GF-D8 (cell line): Measurements from ENCODE around the gene SHANK2.

Experiments used
- DNase-seq: peaks from one replicate; lab custom pipeline; 2025; lab: John Stamatoyannopoulos, UW

Gene SHANK2

GRCh38 chr11:71269603-71270511 lies 17.5 kb upstream of the SHANK2 start:
- no peak for DNase-seq

GRCh38 chr11:71268706-71269321 lies 16.4 kb upstream of the SHANK2 start:
- no peak for DNase-seq

- DNase-seq: no peak
Observed at GRCh38 chr11:71267807-71268421, 15.5 kb upstream of the SHANK2 start.

- no peak for DNase-seq
Observed at GRCh38 chr11:71266114-71266833, 13.9 kb upstream of the SHANK2 start.

- DNase-seq: no peak
Observed at GRCh38 chr11:71265559-71266092, 13.2 kb upstream of the SHANK2 start.

GRCh38 chr11:71263386-71263785 lies 11.0 kb upstream of the SHANK2 start:
- DNase-seq: no peak

GRCh38 chr11:71255800-71256479 lies 3.6 kb upstream of the SHANK2 start:
- no peak for DNase-seq

GRCh38 chr11:71255323-71255722 lies 2.9 kb upstream of the SHANK2 start:
- no peak for DNase-seq

- no peak for DNase-seq
Observed at GRCh38 chr11:71253794-71254193, 1.4 kb upstream of the SHANK2 start.

- no peak for DNase-seq
Observed at GRCh38 chr11:71252770-71253730, 673 bp upstream of the SHANK2 start.

- no peak for DNase-seq
Observed at GRCh38 chr11:71251761-71252268, 562 bp downstream of the SHANK2 start.

GRCh38 chr11:71251151-71251721 lies 1.1 kb downstream of the SHANK2 start:
- no peak for DNase-seq

GRCh38 chr11:71250523-71251150 lies 1.7 kb downstream of the SHANK2 start:
- DNase-seq: no peak

- DNase-seq: no peak
Observed at GRCh38 chr11:71249301-71249700, 3.1 kb downstream of the SHANK2 start.

- DNase-seq: no peak
Observed at GRCh38 chr11:71248656-71249055, 3.7 kb downstream of the SHANK2 start.

GRCh38 chr11:71248251-71248570 lies 4.2 kb downstream of the SHANK2 start:
- no peak for DNase-seq

GRCh38 chr11:71247551-71248250 lies 4.7 kb downstream of the SHANK2 start:
- no peak for DNase-seq

- DNase-seq: no peak
Observed at GRCh38 chr11:71246559-71246958, 5.8 kb downstream of the SHANK2 start.
